HG03175 (cell line): ENCODE measurements around the gene WFIKKN2.
"Not testable (repeated sequence)": the region's sequence is repeated elsewhere in the genome, so short reads cannot be mapped to it uniquely, and the experiment has no call there.

Experiments
- ATAC-seq: cut with Tn5 transposase; IDR thresholded peaks from one replicate; pipeline ENCODE4 v1.9.1; 2021; ENCODE audit warnings: mild to moderate bottlenecking, moderate library complexity; ENCODE audit not compliant: unreplicated experiment

Gene WFIKKN2, protein sequence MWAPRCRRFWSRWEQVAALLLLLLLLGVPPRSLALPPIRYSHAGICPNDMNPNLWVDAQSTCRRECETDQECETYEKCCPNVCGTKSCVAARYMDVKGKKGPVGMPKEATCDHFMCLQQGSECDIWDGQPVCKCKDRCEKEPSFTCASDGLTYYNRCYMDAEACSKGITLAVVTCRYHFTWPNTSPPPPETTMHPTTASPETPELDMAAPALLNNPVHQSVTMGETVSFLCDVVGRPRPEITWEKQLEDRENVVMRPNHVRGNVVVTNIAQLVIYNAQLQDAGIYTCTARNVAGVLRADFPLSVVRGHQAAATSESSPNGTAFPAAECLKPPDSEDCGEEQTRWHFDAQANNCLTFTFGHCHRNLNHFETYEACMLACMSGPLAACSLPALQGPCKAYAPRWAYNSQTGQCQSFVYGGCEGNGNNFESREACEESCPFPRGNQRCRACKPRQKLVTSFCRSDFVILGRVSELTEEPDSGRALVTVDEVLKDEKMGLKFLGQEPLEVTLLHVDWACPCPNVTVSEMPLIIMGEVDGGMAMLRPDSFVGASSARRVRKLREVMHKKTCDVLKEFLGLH

DNA sequence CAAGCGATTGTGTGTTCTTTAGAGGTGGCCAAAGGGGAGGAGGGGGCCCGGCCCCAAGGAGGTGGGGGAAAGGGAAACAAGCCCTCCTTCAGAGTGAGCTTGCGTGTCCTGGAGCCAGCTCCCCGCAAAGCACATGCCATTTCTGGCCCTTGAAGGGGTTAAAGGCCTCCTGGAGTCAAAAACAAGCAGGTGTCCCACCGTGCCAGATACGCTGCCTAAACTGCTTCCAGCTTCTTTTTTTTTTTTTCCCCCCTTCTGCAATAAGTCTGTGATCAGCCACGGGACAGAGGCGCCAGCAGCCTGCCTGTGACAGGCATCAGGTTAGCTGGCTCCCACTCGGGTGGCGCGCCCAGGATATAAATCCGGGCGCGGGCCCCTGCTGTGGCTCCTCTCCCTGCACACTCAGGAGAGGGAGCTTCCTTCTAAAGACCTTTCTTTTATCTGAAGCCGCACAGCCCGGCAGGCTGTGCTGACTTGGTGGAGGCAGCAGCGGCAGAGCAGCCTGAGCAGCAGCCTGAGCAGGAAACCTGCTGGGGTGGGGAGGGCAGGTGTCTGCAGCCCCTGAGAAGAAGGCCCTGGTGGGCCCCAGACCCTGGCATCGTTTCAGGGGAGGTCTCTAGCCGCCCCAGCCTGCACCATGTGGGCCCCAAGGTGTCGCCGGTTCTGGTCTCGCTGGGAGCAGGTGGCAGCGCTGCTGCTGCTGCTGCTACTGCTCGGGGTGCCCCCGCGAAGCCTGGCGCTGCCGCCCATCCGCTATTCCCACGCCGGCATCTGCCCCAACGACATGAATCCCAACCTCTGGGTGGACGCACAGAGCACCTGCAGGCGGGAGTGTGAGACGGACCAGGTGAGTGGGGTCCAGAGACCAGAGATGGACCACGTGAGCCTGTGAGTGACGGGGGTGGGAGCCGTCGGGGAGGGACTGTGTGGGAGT, at the start of gene WFIKKN2:
TSS of gene WFIKKN2 (plus strand) at position 286 of the 934 bp plus-strand sequence. CDS start at position 638, 352 bp downstream.
- ATAC-seq: no peak

DNA sequence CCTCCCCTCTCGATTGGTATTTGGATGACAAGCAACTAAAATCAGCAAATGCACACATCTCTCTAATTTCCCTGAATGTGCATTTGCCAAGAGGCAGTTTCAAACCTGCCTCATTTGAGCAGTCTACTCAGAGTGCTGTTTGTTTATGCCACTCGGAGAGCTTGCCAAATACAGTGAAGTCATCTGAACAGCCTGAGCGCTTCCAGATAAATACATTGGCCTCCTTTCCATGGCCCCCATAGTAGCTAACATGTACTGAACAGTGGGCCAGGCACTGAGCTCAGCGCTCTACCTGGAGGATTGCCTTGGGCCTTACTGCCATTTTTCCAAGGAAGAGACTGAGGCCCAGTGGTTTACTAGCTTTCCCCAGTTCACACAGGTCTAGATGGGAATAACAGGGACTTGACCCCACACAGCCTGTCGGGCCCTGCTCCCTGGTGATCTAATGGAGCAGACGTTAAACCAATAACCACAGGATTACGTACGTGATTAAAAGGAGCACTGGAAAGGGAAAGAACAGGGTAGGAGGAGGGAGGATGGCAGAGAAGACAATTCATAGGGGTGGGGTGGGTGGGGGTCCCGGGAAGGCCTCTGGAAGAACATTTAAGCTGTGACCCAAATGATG, 49.3 kb upstream of the WFIKKN2 start:
- no peak for ATAC-seq

DNA sequence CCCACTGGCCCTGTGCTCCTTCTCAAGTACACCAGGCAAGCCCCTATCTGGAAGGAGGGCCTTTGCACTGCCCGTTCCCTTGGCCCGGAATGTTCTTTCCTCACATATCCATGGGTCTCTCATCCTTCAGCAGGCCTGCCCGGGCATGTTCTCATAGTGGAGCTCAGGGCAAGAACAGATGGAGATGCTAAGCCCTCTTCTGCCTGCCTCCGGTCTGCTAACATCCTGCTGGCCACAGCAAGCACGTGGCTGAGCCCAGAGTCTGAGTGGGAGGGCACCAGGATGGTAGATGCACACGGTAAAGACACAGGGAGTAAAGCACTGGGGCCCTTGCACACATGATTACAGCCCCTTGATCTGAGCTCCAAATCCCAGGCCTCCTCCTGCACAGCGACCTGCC, 48.3 kb upstream of the WFIKKN2 start:
- ATAC-seq: no peak

DNA sequence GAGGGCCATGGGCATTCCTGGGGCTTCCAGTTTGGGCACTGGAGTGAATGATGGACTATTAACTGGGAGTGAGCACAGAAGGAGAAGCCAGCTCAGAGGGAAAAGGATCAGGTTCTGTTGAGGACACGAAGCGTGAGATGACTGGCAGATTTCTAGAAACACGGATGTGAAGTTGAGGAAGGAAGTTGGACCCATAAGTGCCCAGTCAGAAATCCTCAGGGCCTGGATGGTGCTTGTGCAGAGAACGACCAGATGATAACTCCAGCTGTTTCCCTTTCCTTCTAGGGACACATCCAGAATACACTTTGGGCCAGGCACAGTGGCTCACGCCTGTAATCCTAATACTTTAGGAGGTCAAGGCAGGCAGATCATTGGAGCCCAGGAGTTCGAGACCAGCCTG, 44.8 kb upstream of the WFIKKN2 start:
- no peak for ATAC-seq

DNA sequence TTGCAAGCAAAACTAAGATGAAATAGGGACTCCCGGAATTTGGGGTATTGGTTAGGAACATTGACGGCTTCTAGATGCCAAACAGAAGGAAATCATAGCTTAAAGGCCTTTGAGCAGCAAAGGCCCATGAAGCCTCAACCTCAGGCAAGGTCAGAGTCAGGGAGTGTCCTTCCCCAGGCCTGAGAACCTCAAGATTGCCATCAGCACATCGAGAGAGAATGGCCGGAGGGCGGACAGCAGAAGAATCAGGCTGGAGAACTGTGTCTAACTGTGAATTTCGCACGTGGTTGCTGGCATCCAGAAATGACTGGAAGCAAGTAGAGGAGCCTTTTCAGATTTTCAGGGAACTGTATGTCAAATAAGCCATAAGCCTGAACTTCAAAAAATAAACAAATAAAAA, 43.3 kb upstream of the WFIKKN2 start:
- ATAC-seq: no peak

- no peak for ATAC-seq
Measured at GRCh38 chr17:50793007-50793406, 42.4 kb upstream of the WFIKKN2 start.

- no peak for ATAC-seq
Measured at GRCh38 chr17:50794361-50794760, 41.0 kb upstream of the WFIKKN2 start.

DNA sequence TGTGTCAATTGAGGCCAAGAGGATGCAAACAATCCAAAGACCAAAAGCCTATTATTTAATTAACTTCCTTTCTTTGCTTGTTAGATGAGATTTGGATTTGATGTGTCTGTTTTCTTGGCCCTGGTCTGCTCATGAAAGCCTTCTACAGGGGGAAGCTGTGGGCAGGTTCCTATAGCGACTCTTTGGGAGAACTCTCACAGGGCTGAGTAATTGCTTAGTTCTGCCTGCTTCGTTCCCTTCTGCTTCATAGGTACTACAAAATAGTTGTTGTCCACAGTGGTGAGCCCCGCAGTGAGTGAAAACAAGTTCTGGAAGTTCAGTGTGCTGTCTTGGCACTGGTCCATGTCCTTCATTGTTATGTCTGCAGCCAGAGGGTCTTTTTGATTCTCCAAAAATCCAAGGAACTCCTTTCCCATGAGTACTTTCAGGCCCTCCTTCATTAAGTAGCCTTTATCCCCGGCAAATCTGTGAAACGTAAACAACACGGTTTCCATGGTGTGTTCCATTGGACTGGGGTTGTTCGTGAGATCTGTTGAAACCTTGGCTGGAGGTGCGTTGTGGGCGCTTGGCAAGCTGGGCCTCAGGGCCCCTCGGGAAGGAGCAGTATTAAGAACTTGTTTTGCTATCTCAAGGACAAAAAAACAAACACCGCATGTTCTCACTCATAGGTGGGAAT, 38.1 kb upstream of the WFIKKN2 start:
- no peak for ATAC-seq

DNA sequence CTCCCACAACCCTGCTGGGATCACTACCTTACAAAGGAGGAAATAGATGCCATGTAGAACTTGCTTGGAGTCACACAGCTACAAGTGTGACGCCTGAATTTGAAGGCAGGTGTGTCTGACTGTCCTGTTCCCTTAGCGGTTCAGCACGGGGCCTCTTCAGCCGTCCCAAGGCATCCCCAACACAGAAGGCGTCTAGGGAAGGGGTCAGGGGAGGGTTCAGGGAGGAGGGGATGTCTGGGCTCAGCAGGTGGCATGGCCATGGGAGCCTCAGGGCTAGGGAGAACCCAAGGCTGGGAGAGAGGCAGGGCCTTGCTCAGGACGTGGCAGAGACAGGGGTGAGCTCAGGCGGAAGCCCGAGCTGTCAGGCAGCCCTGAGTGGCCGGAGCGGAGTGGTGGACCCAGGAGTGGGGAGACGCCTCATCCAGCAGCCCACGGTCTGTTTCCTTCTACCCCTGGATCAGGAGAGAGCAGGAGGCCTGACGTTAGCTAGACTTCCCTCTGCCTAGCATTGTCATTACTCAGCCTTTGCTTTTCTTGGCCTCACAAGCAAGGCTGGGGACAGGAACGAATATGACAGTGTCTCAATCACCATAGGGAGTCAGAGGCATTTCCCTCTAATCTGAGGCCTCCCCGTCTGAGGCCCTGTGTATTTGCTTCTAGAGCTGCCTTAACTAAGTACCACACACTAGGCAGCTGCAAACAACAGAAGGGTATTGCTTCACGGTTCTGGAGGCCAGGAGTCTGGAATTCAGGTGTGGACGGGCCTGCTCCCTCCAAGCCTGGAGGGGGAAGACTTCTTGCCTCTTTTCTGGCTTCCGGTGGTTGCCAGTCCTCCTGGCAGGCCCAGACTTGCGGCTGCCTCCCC, 36.7 kb upstream of the WFIKKN2 start:
- no peak for ATAC-seq

- no peak for ATAC-seq
Measured at GRCh38 chr17:50799582-50799981, 35.8 kb upstream of the WFIKKN2 start.

DNA sequence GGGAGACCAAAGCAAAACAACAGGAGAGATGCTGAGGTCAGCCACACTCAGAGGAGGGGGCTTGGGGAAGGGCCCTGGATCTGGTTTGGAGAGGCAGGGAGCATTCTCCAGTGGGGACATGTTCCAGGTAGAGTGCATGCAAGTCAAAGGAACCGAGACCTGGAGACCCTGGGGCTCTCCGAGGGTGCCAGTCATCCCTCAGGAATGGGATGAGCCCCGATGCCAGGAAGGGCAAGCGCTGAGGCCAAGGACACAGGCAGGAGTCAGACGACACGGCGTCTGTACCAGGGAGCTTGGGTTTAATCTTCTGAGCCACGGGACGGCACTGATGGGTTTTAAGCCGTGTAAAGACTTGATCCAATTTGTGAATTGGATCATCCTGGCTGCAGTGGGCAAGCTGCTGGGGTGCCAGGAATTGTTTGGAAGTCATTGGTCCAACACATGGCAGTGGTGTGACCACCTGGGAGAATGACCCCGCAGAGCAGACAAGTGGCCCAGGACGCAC, 35.1 kb upstream of the WFIKKN2 start:
- ATAC-seq: no peak

- no peak for ATAC-seq
Measured at GRCh38 chr17:50802609-50803571, 32.5 kb upstream of the WFIKKN2 start.

DNA sequence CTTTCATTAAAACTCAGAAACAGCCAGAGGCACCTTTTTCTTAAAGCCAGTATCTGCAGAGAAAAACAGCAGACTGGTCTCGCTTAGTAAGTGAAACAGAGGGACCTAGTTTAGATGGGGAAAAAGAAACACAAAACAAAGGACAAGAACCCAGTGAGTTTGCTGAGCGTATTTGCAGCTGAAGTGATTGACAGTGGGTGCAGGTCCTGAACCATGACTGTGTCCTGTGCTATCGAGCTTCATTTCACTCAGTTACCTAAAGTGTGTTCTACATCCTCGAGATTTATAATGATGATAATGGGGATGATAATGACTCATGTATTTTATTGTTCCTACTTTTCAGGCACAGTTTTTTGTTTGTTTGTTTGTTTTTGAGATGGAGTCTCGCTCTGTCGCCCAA, 31.7 kb upstream of the WFIKKN2 start:
- ATAC-seq: no peak

DNA sequence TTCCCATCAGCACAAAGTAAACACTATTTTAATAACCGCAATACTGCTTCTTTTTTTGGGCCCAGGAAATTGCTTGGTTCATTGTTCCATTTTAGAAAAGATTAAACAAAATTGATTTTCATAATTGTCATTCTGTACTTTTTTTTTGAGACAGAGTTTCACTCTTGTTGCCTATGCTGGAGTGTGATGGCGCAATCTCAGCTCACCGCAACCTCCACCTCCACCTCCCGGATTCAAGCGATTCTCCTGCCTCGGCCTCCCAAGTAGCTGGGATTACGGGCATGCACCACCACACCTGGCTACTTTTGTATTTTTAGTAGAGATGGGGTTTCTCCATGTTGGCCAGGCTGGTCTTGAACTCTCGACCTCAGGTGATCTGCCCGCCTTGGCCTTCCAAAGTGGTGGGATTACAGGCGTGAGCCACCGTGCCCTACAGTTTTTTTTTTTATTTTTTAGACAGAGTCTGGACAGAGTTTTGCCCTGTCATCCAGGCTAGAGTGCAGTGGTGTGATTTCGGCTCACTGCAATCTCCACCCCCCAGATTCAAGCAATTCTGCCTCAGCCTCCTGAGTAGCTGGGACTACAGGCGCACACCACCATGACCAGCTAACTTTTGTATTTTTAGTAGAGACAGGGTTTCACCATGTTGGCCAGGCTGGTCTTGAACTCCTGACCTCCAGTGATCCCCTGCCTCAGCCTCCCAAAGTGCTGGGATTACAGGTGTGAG, 30.5 kb upstream of the WFIKKN2 start:
- not testable (repeated sequence) for ATAC-seq

DNA sequence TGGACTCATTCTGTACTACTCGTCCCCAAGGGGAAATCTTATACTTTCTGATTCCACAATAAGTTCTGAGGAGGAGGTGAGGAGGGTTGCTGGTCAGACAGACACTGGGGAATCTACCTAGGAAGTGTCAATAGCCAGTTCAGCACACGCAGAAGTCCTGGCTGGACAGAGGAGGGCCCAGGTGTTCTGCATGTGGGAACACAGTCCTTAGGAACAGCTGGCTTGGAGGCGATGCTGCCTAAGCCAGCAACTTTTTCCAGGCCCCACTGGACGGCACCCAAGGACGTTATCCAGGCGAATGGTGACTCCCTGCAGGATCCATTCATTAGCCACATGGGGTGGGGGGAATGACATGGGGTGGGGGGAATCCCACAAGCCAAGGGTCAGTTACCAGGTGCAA, 29.9 kb upstream of the WFIKKN2 start:
- no peak for ATAC-seq

DNA sequence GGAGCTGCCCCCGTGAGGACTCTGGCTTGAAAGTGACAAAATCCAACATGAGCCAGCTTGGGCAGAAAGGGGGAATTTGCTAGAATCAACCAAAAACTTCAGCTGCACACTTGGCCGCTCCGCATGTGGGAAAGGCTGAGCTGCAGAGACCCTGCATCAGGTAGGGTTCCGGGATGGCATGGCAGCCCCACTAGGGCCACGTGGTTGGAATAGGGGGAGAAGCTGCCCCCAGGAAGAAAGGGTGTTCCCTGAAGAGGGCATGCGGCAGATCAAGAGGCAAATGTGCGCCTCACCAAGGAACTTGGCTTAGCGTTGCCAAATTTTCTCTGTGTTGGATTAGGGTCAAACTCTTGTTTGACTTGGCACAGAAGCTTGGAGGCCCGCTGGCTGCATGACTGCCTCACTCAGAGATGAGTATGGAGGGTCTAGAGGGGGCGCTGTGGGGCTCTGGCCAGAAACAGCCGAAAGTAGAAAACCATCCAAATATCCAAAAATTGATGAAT, 29.2 kb upstream of the WFIKKN2 start:
- ATAC-seq: no peak

DNA sequence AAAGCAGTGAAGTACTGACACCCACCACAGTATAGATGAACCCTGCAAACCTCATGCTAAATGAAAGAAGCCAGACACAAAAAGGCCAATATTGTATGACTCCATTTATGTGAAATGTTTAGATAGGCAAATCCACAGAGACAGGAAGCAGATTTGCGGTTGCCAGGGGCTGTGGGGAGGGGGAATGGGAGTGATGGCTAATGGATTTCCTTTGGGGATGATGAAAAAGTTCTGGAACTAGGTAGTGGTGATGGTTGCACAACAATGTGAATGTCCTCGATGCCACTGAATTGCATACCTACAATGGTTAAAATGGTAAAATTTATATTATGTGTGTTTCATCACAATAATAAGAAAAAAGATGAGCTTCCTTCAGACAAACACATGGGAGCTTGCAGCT, 28.4 kb upstream of the WFIKKN2 start:
- no peak for ATAC-seq
